Rectal smooth muscle tissue (tissue), 1 donor: ENCODE measurements around the gene SCG2.

Experiments
- H3K27ac ChIP-seq: one replicate; pipeline ENCODE4 v1.7.0; 2013; ENCODE audit warnings: low read depth, low read length, inconsistent platforms
- H3K27me3 ChIP-seq: one replicate; pipeline ENCODE4 v1.7.0; 2013; ENCODE audit warnings: low read length; ENCODE audit not compliant: control insufficient read depth, insufficient read depth
- H3K36me3 ChIP-seq: one replicate; pipeline ENCODE4 v1.7.0; 2013; ENCODE audit warnings: low read length; ENCODE audit not compliant: control insufficient read depth, insufficient read depth
- H3K4me1 ChIP-seq: one replicate; pipeline ENCODE4 v1.7.0; 2013; ENCODE audit warnings: low read length; ENCODE audit not compliant: control insufficient read depth, insufficient read depth
- H3K4me3 ChIP-seq: one replicate; pipeline ENCODE4 v1.7.0; 2013; ENCODE audit warnings: low read length
- H3K9ac ChIP-seq: one replicate; pipeline ENCODE4 v1.7.0; 2013; ENCODE audit warnings: low read length

SCG2 gene, protein sequence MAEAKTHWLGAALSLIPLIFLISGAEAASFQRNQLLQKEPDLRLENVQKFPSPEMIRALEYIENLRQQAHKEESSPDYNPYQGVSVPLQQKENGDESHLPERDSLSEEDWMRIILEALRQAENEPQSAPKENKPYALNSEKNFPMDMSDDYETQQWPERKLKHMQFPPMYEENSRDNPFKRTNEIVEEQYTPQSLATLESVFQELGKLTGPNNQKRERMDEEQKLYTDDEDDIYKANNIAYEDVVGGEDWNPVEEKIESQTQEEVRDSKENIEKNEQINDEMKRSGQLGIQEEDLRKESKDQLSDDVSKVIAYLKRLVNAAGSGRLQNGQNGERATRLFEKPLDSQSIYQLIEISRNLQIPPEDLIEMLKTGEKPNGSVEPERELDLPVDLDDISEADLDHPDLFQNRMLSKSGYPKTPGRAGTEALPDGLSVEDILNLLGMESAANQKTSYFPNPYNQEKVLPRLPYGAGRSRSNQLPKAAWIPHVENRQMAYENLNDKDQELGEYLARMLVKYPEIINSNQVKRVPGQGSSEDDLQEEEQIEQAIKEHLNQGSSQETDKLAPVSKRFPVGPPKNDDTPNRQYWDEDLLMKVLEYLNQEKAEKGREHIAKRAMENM

DNA sequence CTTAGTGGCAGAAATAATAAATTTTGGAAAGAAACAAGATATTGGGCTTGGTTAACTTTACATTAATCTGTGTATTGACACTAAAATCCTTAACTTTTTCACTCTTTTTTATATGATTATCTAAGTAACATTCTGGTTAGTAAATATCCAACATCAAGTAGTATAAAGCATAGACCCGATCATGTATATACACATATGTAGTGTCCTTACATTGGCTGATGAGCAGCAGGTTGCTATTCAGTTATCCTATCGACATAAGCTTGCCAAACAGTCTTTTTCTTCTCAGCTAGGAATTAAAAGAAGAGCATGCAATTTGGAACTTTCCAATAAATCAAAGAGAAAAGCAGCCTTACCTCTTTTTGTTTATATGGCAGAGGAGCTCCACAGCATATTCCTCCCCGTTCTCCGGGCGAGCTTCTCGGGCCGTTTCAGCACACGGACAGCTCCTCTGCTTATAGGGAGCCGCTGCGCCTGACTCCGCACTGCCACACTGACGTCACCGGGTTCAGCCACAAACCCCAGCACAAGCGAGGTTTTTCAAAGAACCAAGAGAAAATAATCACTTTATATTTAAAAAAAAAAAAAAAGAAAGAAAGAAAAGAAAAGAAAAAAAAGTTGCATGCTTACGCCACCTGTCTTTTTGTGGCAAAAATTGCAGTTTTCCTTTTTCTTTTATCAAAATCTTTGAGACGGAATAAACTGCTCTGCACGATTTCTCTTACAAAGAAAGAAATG is at the start of gene SCG2:
Gene SCG2 (minus strand): TSS at position 430 of the 735 bp plus-strand sequence. CDS start 3,079 bp downstream, outside the sequence.
- H3K9ac ChIP-seq = no peak within 1 kb of the TSS

DNA sequence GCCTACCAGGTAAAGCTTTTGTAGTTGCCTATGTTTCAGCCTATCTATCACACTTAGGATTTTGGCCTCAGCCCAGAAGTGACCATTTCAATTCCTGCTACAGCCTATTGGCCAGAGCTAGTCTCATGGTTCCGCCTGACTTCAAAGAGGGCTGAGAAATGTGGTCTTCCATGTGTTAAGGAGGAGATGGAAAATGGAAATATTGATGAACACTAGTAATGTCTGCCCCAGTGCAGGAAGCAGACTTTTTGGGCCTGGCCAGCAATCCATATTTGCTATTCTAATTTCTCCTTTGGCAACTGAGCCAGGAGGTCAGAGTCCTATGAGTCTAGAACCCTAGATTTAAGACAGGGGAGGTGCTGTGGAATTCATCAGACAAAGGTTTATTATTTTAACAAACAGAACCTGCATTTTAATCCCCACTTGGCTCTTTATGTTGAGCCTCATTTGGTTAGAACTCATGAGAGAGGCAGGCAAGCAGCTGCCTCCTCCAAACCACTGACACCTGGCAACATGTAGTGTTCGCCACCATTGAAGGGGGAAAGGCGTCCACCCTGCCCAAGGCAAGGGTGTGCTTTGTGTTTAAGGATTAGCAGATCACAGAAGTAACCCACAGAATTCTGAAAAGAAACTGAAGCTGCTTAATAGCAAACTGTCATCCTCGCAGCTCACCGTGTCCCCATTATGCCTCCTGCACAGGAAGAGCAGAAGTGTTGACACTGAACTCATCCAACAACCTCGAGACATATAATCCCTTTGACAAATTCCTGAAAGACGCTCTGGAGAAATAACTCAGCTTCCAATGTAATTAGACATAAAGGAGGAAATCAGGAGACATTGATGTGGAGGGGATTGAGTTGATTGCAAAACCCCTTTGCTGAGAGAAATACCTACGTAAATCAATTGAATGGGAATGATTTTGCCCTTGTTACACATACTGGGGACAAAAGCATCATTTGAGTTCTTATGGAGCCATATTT is 47.7 kb upstream of the SCG2 start:
- Histone ChIP-seq H3K36me3 (no peaks in the 10 kb centered on the region), H3K9ac (no peak overlapping the region), H3K4me1 (no peaks in the 10 kb centered on the region), H3K27me3 (no peaks in the 10 kb centered on the region), H3K4me3 (no peak overlapping the region), H3K27ac (no peak overlapping the region)

More for the DNA sequence above, at the start of gene SCG2:
- no peaks in the 10 kb centered on the region for H3K27me3 ChIP-seq
- H3K4me3 ChIP-seq = no peak within 1 kb of the TSS
- H3K4me1 ChIP-seq = no peaks in the 10 kb centered on the region
- no peaks in the 10 kb centered on the region for H3K36me3 ChIP-seq
- no peak within 1 kb of the TSS for H3K27ac ChIP-seq

DNA sequence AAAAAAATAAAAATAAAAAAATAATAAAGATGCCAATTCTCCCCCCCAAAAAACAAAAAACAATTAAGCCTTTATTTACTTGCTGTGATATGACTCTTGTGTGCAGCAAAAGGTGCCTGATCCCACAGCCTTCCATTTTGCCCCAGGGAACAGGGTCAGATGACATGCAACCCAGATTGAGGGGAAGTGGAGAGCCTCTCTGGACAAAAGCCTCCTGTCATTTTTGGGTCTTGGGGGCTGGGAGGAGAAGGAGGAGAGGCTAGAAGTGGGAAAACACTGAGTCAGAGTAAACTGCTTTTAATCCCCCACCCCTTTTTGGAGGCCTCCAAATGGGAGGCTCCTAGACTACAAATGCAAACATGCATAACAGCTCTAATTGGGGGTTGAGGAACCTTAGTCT is 46.6 kb upstream of the SCG2 start:
- H3K27ac ChIP-seq = no peak overlapping the region
- H3K9ac ChIP-seq = no peak overlapping the region
- no peaks in the 10 kb centered on the region for H3K4me1 ChIP-seq
- no peaks in the 10 kb centered on the region for H3K27me3 ChIP-seq
- H3K4me3 ChIP-seq = no peak overlapping the region
- no peaks in the 10 kb centered on the region for H3K36me3 ChIP-seq

DNA sequence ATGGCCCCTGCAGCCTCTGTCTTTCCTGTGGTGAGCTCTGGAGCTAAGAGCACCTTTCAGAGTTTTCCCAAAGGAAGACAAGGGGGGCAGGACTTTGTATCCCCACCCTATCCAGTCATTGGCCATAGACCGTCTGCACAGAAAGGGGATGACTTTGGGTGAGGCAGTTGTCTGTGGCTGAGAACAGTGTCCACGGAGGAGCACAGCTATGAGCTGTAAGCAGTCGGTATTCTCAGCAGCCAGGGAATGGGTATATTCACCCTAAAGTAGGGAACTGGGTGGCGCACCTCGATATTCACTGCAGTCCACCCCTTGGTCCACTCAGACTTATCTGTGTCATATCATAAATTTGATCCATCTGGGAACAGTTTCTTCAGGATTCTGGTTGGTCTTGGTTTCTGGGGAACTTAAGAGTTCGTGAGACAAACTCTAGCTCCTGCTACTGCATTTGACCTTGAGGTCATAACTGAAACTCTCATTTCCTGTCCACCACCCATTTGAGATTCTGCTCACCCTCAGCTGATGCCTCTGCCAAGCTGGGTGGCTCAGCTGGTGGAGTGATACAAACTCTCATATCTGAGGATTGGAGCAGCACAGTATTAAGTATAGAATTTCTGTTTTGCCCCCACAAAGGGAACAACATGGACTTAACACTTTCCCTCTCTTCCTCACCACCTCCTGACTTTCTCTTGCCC is 45.2 kb upstream of the SCG2 start:
- H3K27ac ChIP-seq = no peak overlapping the region
- H3K9ac ChIP-seq = no peak overlapping the region
- no peaks in the 10 kb centered on the region for H3K36me3 ChIP-seq
- H3K27me3 ChIP-seq = no peaks in the 10 kb centered on the region
- no peaks in the 10 kb centered on the region for H3K4me1 ChIP-seq
- no peak overlapping the region for H3K4me3 ChIP-seq

DNA sequence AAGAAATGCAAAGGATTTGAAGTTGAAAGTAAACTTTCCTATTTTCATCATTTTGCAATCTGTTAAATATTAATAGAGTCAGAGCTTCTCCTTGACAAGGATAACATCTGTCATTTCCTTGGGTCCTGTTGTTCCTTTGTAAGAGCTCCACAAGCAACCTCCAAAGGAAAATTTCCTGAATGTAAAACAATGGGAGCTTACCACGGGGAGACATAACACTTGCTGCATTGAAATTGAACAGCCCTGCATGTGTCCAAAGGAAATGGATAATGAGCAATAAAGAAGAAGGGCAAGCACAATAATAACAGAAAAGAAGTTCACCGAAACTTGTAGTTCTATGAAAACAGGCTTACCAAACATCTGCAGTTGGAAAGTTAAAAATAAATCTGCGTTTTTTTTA is 42.0 kb upstream of the SCG2 start:
- Histone ChIP-seq H3K9ac (no peak overlapping the region), H3K4me3 (no peak overlapping the region), H3K27ac (no peak overlapping the region), H3K27me3 (no peaks in the 10 kb centered on the region), H3K4me1 (no peaks in the 10 kb centered on the region), H3K36me3 (no peaks in the 10 kb centered on the region)

DNA sequence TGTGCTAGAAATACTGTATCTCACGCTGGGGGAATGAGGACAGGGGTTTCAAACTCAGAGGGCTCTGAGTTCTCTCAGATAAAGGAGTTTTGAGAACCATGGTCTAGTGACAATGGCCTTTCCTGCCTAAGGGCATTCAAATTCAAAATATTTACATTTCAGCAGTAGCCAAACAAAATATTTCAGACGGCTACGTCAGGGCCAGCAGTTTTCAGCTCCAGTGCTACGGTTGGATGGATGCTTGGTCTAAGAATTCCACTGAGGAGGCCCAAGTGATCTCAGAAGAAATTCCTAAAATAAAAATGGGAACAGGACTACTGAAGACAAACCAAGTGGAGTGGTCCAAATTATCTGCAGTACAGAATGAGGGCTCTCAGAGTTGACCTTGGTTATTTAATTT is 41.1 kb upstream of the SCG2 start:
- Histone ChIP-seq H3K27ac (no peak overlapping the region), H3K9ac (no peak overlapping the region), H3K4me3 (no peak overlapping the region), H3K27me3 (no peaks in the 10 kb centered on the region), H3K36me3 (no peaks in the 10 kb centered on the region), H3K4me1 (no peaks in the 10 kb centered on the region)

DNA sequence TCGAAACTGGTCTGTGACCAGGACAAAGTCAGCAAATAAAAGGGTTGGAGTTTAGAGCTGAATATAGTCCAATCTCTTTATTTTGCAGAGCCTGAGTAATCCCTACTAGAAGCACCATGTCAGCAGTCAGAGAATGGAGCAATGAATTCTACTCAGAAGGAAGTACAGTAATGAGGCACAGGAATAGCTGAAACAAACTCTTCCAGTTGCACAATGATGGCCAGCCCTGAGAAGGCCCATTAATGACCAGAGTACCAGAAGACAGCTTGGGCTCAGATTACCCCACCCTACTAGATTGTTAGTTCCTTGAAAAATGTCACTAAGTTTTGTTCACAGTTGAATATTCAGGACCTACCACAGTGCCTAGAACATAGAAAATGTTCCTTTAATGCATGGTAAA is 40.3 kb upstream of the SCG2 start:
- Histone ChIP-seq H3K4me1 (no peaks in the 10 kb centered on the region), H3K36me3 (no peaks in the 10 kb centered on the region), H3K27me3 (no peaks in the 10 kb centered on the region), H3K9ac (no peak overlapping the region), H3K4me3 (no peak overlapping the region), H3K27ac (no peak overlapping the region)

DNA sequence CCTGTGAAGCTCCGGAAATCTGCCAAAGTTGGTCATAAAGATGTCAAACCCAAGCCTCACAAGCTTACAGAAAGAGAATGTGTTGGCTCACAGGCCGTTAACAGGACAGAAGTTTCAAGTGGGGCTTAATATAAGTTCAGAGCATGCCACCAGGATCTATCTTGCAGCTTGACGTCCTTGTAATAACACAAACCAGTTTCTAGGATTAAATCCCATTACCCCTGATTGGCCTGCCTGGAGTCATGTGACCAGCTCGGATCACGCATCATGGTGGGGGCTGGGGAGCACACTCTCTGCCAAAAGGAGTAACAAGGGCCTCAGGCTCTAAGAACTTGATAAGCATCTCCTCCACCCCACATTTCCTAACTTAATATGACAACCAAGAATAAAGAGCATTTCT is 38.9 kb upstream of the SCG2 start:
- no peak overlapping the region for H3K4me3 ChIP-seq
- no peak overlapping the region for H3K9ac ChIP-seq
- no peaks in the 10 kb centered on the region for H3K27me3 ChIP-seq
- H3K27ac ChIP-seq = no peak overlapping the region
- no peaks in the 10 kb centered on the region for H3K36me3 ChIP-seq
- H3K4me1 ChIP-seq = no peaks in the 10 kb centered on the region

DNA sequence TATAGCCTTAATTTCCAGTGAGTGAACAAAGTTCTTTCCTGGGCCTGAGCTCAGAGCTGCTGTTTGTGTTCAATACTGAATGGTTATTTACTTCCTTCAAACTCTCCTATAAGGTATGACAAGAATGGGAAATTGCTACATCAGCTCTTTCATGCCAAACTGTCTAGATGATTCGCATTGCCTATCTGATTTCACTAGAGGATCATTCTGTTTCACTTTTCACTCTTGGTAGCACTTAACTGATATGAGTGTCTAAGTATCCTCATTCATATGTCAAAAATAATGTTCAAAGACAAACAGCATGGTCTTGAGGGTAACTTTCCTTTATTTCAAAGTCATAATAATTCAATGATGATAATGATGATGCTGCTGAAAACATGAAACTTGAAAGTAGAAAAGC is 32.9 kb upstream of the SCG2 start:
- H3K9ac ChIP-seq = no peak overlapping the region
- no peaks in the 10 kb centered on the region for H3K4me1 ChIP-seq
- no peaks in the 10 kb centered on the region for H3K27me3 ChIP-seq
- H3K4me3 ChIP-seq = no peak overlapping the region
- H3K27ac ChIP-seq = no peak overlapping the region
- H3K36me3 ChIP-seq = no peaks in the 10 kb centered on the region

DNA sequence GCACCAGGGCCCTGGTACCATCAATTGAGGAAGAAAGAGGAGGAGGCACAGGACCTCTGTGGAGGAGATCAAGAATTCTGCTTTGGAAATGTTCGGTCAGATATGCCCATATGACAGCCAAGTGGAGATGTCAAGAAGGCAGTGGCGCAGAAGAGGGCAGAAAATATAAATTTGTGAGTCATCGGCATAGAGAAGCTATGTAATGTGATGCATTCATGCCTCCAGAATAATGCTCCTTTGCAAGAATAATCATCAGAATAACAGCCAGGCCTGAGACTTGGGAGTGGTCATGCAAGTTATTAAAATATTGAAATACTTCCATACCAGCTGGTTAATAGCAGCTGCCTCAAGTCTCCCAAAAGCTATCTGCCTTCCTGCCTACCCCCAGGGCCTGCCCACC is 32.1 kb upstream of the SCG2 start:
- Histone ChIP-seq H3K4me3 (no peak overlapping the region), H3K27ac (no peak overlapping the region), H3K27me3 (no peaks in the 10 kb centered on the region), H3K36me3 (no peaks in the 10 kb centered on the region), H3K9ac (no peak overlapping the region), H3K4me1 (no peaks in the 10 kb centered on the region)

DNA sequence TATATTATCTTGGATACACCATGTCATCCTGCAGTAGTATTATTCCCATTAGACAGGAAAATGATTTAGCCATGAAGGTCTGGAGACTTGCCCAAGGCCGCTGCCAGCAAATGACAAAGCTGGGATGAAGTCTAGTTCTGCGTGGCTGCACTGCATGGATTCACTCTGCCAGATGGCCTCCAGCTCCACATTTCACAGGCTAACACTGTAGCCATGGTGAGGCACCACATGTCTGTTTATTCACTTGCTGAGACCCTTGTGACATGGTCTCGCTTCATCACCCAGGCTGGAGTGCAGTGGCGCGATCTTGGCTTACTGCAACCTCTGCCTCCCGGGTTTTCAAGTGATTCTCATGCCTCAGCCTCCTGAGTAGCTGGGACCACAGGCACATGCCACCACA is 31.5 kb upstream of the SCG2 start:
- no peak overlapping the region for H3K27ac ChIP-seq
- H3K4me1 ChIP-seq = no peaks in the 10 kb centered on the region
- H3K4me3 ChIP-seq = no peak overlapping the region
- no peaks in the 10 kb centered on the region for H3K36me3 ChIP-seq
- no peak overlapping the region for H3K9ac ChIP-seq
- H3K27me3 ChIP-seq = no peaks in the 10 kb centered on the region
